SHP77 treated with DMSO at 0.1 percent for 48 hours (cell line): ENCODE measurements around the gene ADK.
"Not testable (repeated sequence)": the region's sequence is repeated elsewhere in the genome, so short reads cannot be mapped to it uniquely, and the experiment has no call there.

ENCODE experiments used
- DNase-seq: peaks from one replicate; lab custom pipeline; 2025; lab: John Stamatoyannopoulos, UW

Gene ADK

GRCh38 chr10:74305730-74306129 is 154.7 kb downstream of the ADK start:
- no peak for DNase-seq

DNA sequence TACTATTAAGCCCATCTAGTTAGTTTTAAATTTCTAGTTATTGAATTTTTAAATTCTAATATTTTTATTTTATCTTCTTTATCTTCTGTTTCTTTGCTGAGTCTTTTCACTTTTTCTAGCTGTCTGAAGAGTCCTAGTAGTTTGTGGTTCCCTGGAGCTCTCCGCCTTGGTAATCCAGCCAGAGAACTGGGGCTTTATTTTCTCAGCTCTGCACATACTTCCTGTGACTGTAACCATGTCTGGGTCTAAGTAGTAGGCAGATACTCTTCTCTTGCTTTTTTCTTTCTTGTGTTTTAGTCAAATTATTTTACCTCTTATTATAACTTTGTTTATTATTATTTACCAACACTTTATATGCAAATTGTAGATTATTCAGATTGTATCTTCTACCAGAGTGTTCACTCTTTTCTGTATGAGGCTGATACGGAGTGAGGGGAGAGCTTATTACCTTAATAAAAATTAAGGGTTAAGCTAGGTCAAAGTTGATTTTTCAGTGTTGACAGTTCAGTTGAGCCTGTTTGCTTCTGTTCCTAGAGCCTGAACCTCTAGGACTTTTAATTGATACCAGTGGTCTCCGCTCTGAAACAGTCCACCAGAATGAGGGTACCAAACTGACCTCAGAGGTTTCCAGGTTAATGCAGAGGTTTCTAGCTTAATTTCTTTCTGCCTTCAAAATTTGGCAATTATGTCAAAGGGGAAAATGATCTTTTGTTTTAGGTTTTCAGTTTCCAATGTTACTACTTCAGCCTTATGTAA is 155.4 kb downstream of the ADK start:
- no peak for DNase-seq

GRCh38 chr10:74307061-74307651 is 156.1 kb downstream of the ADK start:
- no peak for DNase-seq

- no peak for DNase-seq
Measured at GRCh38 chr10:74310652-74311257, 159.7 kb downstream of the ADK start.

DNA sequence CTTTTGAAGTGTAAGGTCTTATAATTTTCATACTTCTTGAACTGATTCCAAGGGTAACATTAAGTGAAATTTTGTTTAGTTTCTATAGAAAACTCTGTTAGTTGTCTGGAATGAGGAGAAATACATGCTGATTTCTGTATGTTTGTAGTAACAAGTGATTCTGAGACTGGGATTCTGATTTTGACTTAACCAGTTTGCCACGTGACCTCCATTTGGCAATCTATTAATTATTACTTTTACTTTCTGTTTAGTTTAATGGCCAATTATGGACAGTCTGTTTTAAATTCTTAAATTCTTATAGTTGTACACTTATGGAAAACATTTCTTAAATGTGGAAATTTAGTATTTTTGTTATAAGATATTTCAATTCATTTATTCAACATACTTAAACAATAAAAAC is 163.1 kb downstream of the ADK start:
- no peak for DNase-seq

GRCh38 chr10:74320026-74320425 is 169.0 kb downstream of the ADK start:
- no peak for DNase-seq

- DNase-seq = no peak
Measured at GRCh38 chr10:74320717-74321116, 169.7 kb downstream of the ADK start.

GRCh38 chr10:74322141-74322540 is 171.1 kb downstream of the ADK start:
- DNase-seq = no peak

- DNase-seq = no peak
Measured at GRCh38 chr10:74322565-74322964, 171.5 kb downstream of the ADK start.

DNA sequence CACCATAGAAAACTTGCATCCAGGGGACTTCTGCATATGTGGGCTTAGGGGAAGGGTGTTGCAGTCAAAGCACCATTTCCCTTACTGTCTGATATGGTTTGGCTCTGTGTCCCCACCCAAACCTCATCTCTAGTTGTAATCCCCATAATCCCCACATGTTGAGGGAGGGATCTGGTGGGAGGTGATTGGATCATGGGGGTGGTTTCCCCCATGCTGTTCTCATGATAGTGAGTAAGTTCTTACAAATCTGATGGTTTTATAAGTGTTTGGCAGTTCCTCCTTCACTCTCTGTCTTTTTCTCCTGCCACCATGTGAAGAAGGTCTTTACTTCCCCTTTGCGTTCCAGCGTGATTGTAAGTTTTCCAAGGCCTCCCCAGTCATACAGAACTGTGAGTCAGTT is 177.4 kb downstream of the ADK start:
- DNase-seq = no peak

- no peak for DNase-seq
Measured at GRCh38 chr10:74329873-74330272, 178.9 kb downstream of the ADK start.

- no peak for DNase-seq
Measured at GRCh38 chr10:74330646-74331045, 179.6 kb downstream of the ADK start.

- DNase-seq = no peak
Measured at GRCh38 chr10:74332398-74332797, 181.4 kb downstream of the ADK start.

DNA sequence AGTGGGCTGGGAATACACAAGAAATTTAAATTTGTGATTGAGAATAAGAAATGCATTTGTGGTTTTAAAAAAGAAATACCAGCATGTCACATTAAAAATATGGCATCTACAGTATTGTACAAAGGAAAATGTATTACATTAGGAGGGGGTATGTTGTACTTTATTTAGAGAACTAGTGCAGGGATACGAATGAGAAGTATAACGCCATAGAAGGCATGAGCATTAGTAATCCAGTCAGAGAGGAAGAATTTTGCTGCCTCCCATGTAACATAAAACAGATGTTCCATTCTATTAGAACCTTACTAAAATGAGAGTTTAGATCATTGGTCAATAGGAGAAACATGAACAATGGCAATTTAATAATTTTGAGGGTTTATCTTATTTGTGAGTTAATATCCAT is 182.2 kb downstream of the ADK start:
- no peak for DNase-seq

GRCh38 chr10:74334221-74334620 is 183.2 kb downstream of the ADK start:
- DNase-seq = no peak

DNA sequence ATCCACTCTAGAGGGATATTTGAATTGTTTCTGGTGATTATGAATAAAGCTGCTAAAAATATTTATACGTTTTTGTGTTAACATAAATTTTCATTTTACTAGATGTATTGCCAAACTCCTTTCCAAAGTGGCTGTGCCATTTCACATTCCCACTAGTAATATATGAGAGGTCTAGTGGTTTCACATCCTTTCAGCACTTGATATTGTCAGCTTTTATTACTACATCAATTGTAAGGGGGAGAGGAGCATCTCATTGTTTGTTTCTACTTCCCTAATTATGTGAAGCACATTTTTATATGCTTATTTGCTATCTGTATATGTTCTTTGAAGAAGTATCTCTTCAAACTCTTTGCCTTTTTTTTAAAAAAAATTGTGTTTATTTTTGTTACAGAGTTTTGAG is 184.5 kb downstream of the ADK start:
- no peak for DNase-seq

DNA sequence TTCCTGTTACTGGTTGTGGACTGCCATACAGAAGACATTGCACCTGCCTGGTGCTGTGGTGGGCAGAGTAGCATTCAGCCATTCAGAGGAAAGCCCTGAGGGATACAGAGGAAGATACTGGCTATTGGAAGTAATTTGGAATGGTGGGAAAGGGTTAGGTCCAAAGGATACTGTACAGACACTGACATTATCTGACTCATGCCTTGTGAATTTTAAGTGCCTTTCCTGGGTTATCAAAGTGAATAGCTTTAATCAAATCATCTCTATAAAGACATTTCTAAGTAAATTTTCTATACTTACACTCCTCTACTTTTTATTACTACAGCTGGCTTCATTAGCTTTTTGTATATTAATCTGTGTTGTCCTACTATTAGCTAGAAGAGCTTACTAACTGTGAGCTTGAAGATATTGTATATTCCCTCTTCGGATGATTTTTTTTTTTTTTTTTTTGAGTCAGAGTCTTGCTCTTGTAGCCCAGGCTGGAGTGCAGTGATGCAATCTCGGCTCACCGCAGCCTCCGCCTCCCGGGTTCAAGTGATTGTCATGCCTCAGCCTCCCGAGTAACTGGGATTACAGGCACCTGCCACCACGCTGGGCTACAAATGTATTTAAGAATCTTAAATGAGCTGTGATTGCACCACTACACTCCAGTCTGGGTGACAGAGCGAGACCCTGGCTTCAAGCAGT is 186.5 kb downstream of the ADK start:
- no peak for DNase-seq

DNA sequence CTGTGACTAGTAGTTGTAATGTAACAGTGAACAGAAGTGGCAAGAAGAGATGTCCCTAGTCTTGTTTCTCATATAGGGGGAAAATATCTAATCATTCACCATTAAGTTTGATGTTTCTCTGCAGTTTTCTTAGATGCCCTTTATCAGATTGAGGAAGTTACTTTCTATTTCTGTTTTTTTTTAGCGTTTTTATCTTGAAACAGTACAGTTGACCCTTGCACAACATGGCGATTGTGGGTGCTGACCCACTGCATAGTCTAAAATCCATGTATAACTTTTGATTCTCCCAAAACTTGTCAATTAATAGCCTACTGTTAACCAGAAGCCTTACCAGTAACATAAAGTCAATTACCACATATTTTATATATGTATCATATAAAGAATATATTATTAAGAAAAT is 192.0 kb downstream of the ADK start:
- DNase-seq = no peak

DNA sequence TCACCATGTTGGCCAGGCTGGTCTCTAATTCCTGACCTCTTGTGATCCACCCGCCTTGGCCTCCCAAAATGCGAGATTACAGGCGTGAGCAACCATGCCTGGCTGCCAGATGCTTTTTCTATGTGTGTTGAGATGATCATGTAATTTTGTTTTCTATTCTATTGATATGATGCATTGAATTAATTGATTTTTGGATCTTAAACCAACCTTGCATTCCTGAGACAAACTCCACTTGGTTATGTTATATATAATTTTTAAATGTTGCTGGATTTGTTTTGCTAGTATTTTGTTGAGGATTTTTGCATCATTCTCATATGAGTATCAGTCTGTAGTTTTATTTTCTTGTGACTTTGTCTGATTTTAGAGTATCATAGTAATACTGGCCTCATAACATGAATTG is 192.8 kb downstream of the ADK start:
- DNase-seq = no peak

DNA sequence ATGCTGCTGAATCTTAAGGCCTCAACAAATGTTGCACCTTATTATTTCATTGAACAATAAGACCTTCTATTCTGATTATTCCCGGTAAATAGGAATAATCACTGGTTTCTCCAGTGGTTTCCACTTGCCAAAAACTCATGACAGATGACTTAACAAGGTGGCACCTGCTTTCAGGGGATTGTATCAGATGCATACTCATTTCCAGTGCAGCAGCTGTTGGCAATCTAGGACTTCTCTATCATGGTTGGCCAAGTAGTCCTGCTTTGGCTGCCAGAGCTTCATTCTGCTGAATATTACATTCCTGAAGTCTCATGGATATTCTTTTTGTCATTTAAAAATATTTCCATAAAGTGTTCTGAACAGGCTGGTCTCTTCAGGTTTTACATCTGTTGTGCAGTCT is 193.3 kb downstream of the ADK start:
- DNase-seq = no peak

DNA sequence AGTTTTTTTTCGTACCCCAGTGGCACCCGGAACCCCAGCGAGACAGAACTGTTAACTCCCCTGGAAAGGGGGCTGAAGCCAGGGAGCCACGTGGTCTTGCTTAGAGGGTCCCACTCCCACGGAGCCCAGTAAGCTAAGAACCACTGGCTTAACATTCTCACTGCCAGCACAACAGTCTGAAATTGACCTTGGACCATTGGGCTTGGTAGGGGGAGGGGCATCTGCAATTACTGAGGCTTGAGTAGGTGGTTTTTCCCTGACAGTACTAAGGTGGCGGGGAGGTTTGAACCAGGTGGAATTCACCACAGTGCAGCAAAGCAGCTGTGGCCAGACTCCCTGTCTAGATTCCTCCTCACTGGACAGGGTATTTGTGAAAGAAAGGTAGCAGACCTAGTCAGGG is 196.5 kb downstream of the ADK start:
- DNase-seq = no peak

DNA sequence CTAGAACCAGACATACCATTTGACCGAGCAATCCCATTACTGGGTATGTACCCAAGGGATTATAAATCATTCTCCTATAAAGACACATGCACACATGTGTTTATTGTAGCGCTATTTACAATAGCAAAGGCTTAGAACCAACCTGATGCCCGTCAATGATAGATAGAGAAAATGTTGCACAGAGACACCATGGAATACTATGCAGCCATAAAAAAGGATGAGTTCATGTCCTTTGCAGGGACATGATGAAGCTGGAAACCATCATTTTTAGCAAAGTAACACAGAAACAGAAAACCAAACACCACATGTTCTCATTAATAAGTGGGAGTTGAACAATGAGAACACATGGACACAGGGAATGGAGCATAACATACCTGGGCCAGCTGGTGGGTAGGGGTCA is 202.0 kb downstream of the ADK start:
- DNase-seq = not testable (repeated sequence)

- no peak for DNase-seq
Measured at GRCh38 chr10:74361678-74362077, 210.7 kb downstream of the ADK start.
